ENCODE measurements around the gene ATXN1. TPM values are rescaled to one million over a fixed set of nuclear protein-coding genes. Genes with fewer than 3 reads are reported as not detected.
A peak's percentile ranks its signal among the peaks of the same experiment; 100 is the strongest.

ATXN1 gene
- total and polyA plus RNA-seq, 2 of the 13 experiments (the other 11 are each of a cell fraction or from before 2014, with no cell fraction given), result 20.7 to 39.5 TPM

DNA sequence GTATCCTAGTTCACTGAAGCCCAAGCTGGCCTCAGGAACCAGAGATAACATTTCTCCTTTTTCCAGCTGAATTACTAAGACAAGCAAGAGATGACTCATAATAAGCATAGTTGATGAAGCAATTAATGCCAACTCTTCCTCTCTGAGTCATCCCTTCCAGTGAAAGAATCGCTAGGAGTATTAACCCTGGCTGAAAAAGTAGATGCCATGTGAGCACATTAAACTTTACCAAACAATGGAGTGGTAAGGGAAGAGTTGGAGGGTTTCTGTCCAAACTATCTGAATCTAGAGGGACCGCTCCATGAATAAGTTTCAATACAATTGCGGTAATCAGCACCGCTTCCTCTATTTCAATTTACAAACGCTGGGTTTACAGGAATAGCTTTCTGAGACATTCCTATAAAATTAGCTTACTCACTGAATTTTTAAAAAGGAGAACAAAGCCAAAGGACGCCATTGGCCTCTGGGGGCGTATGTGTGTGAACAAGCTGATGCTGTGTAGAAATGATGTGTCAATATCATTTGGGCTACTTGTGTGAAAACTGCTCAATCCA, 48.3 kb downstream of the ATXN1 start (continued):
- TF ChIP-seq, protein P1, sequence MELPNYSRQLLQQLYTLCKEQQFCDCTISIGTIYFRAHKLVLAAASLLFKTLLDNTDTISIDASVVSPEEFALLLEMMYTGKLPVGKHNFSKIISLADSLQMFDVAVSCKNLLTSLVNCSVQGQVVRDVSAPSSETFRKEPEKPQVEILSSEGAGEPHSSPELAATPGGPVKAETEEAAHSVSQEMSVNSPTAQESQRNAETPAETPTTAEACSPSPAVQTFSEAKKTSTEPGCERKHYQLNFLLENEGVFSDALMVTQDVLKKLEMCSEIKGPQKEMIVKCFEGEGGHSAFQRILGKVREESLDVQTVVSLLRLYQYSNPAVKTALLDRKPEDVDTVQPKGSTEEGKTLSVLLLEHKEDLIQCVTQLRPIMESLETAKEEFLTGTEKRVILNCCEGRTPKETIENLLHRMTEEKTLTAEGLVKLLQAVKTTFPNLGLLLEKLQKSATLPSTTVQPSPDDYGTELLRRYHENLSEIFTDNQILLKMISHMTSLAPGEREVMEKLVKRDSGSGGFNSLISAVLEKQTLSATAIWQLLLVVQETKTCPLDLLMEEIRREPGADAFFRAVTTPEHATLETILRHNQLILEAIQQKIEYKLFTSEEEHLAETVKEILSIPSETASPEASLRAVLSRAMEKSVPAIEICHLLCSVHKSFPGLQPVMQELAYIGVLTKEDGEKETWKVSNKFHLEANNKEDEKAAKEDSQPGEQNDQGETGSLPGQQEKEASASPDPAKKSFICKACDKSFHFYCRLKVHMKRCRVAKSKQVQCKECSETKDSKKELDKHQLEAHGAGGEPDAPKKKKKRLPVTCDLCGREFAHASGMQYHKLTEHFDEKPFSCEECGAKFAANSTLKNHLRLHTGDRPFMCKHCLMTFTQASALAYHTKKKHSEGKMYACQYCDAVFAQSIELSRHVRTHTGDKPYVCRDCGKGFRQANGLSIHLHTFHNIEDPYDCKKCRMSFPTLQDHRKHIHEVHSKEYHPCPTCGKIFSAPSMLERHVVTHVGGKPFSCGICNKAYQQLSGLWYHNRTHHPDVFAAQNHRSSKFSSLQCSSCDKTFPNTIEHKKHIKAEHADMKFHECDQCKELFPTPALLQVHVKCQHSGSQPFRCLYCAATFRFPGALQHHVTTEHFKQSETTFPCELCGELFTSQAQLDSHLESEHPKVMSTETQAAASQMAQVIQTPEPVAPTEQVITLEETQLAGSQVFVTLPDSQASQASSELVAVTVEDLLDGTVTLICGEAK (IDR thresholded peaks at IDR 0.05), result no peak
- TF ChIP-seq, protein P1 (CRISPR knock-in tag; IDR thresholded peaks at IDR 0.05), result no peak
- TF ChIP-seq CEBPB (IDR thresholded peaks at IDR 0.05; ENCODE audit: borderline replicate concordance, low read depth, low read length), result peak; percentile 55; the same call in 1 of the 2 replicates
- TF ChIP-seq JUND (CRISPR knock-in tag; IDR thresholded peaks at IDR 0.05), result no peak
- TF ChIP-seq MAFK (conservative IDR thresholded peaks at IDR 0.05 in 1 of 2, IDR thresholded peaks at IDR 0.05 in 1 of 2; ENCODE audit: low read length in 2 of 2), result peak in 1 of 2 experiments; percentile 13; a peak in 1 of 4 replicates
- TF ChIP-seq EP300 (IDR thresholded peaks at IDR 0.05; ENCODE audit: low read depth in 2 of 2, low read length in 2 of 2), result 0 out of 4 replicates have a peak, but pooled peaks of 1 of the 2 experiments have one; percentile 2
- no peak for TF ChIP-seq EP300 (CRISPR knock-in tag; IDR thresholded peaks at IDR 0.05; ENCODE audit: borderline replicate concordance)
- no peak for TF ChIP-seq RELA (CRISPR knock-in tag; IDR thresholded peaks at IDR 0.05)
- TF ChIP-seq NFIB (CRISPR knock-in tag; IDR thresholded peaks at IDR 0.05; ENCODE audit: borderline replicate concordance), result no peak
- TF ChIP-seq, protein P2, sequence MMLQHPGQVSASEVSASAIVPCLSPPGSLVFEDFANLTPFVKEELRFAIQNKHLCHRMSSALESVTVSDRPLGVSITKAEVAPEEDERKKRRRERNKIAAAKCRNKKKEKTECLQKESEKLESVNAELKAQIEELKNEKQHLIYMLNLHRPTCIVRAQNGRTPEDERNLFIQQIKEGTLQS (CRISPR knock-in tag; IDR thresholded peaks at IDR 0.05), result 0 out of 2 replicates have a peak, but pooled peaks have one; percentile 23
- TF ChIP-seq CCDC6 (CRISPR knock-in tag; IDR thresholded peaks at IDR 0.05), result 0 out of 2 replicates have a peak, but pooled peaks have one; percentile 47
- TF ChIP-seq MTF2 (CRISPR knock-in tag; IDR thresholded peaks at IDR 0.05; ENCODE audit: borderline replicate concordance), result no peak
- TF ChIP-seq, protein P3, sequence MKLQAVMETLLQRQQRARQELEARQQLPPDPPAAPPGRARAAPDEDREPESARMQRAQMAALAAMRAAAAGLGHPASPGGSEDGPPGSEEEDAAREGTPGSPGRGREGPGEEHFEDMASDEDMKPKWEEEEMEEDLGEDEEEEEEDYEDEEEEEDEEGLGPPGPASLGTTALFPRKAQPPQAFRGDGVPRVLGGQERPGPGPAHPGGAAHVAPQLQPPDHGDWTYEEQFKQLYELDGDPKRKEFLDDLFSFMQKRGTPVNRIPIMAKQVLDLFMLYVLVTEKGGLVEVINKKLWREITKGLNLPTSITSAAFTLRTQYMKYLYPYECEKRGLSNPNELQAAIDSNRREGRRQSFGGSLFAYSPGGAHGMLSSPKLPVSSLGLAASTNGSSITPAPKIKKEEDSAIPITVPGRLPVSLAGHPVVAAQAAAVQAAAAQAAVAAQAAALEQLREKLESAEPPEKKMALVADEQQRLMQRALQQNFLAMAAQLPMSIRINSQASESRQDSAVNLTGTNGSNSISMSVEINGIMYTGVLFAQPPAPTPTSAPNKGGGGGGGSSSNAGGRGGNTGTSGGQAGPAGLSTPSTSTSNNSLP (IDR thresholded peaks at IDR 0.05; ENCODE audit: low read depth, low read length), result no peak
- TF ChIP-seq, protein P4, sequence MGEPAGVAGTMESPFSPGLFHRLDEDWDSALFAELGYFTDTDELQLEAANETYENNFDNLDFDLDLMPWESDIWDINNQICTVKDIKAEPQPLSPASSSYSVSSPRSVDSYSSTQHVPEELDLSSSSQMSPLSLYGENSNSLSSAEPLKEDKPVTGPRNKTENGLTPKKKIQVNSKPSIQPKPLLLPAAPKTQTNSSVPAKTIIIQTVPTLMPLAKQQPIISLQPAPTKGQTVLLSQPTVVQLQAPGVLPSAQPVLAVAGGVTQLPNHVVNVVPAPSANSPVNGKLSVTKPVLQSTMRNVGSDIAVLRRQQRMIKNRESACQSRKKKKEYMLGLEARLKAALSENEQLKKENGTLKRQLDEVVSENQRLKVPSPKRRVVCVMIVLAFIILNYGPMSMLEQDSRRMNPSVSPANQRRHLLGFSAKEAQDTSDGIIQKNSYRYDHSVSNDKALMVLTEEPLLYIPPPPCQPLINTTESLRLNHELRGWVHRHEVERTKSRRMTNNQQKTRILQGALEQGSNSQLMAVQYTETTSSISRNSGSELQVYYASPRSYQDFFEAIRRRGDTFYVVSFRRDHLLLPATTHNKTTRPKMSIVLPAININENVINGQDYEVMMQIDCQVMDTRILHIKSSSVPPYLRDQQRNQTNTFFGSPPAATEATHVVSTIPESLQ (CRISPR knock-in tag; conservative IDR thresholded peaks at IDR 0.05), result no peak
- TF ChIP-seq, protein P5, sequence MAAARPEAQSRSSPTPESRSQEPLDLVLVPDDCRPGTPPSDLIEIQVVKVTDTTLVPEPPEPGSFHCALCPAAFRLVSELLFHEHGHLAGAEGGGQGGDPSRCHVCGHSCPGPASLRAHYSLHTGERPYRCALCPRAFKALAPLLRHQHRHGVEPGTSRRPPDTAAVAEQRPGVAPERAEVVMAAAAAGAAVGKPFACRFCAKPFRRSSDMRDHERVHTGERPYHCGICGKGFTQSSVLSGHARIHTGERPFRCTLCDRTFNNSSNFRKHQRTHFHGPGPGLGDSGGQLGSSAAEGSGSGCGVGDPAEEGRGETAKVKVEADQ (CRISPR knock-in tag; IDR thresholded peaks at IDR 0.05; ENCODE audit: borderline replicate concordance), result no peak
